ENCODE data around the gene SLC7A9.

Gene SLC7A9

GRCh38 chr19:32869369-32869965, at the start of gene SLC7A9:
SLC7A9 (minus strand) TSS chr19:32869767; CDS start chr19:32868534, 1,233 bp downstream.
- Histone ChIP-seq H3K36me3 (replicated peaks) (no peaks in the 10 kb centered on the region), H3K27me3 (replicated peaks) (no peaks in the 10 kb centered on the region), H3K27ac (no peak within 1 kb of the TSS), H3K4me3 (ENCODE audit: low read depth, low read length) (no peak within 1 kb of the TSS)
- DNase-seq, result no peak
- in situ Hi-C loops (cut with HindIII; ENCODE audit: low pct_ligation_motif_present, low sequenced_read_pairs), result no loop called here
- no peak for TF ChIP-seq CTCF (IDR thresholded peaks at IDR 0.05; ENCODE audit: low read depth, low read length, missing control alignments)

GRCh38 chr19:32919365-32919764, 49.8 kb upstream of the SLC7A9 start:
- no peak overlapping the region for H3K4me3 ChIP-seq (ENCODE audit: low read depth, low read length)
- peaks cover 16% of the 10 kb centered on the region for H3K36me3 ChIP-seq (replicated peaks)
- DNase-seq, result no peak
- TF ChIP-seq CTCF (IDR thresholded peaks at IDR 0.05; ENCODE audit: low read depth, low read length, missing control alignments), result no peak
- H3K27me3 ChIP-seq (replicated peaks), result no peaks in the 10 kb centered on the region
- in situ Hi-C loops (cut with HindIII; ENCODE audit: low pct_ligation_motif_present, low sequenced_read_pairs), result no loop called here
- H3K27ac ChIP-seq, result no peak overlapping the region

DNA sequence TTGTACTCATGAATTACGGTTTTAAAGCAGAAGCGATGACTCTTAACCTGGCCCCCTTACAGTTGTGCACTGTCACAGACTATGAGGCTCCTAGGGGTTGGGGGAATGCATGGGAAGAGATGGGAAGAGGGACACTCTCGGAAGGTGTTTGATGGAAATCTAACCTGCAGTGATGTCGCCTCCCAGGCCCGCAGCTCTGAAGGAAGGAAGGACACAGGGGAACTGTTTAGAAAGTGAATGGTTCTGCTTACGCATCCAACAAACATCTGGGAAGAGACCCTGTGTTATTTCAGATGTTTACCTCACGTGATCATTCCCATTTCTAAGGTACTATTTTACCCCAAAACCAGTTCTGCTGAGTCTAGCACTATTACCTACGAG, 48.0 kb upstream of the SLC7A9 start:
- Histone ChIP-seq H3K27ac (no peak overlapping the region), H3K36me3 (replicated peaks) (peaks cover 7% of the 10 kb centered on the region), H3K4me3 (ENCODE audit: low read depth, low read length) (no peak overlapping the region), H3K27me3 (replicated peaks) (no peaks in the 10 kb centered on the region)
- in situ Hi-C loops (cut with HindIII; ENCODE audit: low pct_ligation_motif_present, low sequenced_read_pairs), result no loop called here
- no peak for DNase-seq
- TF ChIP-seq CTCF (IDR thresholded peaks at IDR 0.05; ENCODE audit: low read depth, low read length, missing control alignments), result no peak

DNA sequence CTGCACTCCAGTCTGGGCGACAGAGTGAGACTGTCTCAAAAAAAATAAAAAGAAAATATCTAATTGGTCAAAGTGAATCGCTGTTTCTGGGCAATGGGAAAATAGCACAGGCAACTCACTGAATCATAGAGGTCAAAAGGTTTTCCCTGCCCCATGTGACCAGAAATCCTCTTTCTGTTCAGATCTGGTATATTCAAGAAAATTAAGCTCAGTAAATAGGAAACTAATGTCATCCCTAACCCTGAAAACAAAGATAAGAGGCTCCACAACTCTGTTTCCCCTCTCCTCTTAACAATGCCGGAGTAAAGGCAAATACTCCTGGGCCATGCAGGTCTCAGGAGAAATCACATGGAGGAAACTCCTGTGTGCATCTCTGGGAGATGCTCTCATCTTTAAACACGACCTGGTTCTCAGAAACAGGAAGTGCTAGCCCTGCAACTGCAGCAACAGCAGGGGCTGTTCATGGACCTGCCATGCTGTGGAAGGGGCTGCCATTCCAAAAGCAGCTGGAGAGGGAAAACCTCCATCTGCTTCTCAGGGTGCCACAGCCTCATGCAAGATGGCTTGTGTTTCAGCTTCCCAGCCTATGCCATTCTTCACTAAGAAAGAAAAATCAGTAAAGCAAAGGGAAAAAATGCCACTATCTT, 47.5 kb upstream of the SLC7A9 start:
- in situ Hi-C loops (cut with HindIII; ENCODE audit: low pct_ligation_motif_present, low sequenced_read_pairs), result no loop called here
- H3K27ac ChIP-seq, result no peak overlapping the region
- no peak overlapping the region for H3K4me3 ChIP-seq (ENCODE audit: low read depth, low read length)
- no peak for DNase-seq
- H3K27me3 ChIP-seq (replicated peaks), result no peaks in the 10 kb centered on the region
- TF ChIP-seq CTCF (IDR thresholded peaks at IDR 0.05; ENCODE audit: low read depth, low read length, missing control alignments), result no peak
- peaks cover 7% of the 10 kb centered on the region for H3K36me3 ChIP-seq (replicated peaks)

DNA sequence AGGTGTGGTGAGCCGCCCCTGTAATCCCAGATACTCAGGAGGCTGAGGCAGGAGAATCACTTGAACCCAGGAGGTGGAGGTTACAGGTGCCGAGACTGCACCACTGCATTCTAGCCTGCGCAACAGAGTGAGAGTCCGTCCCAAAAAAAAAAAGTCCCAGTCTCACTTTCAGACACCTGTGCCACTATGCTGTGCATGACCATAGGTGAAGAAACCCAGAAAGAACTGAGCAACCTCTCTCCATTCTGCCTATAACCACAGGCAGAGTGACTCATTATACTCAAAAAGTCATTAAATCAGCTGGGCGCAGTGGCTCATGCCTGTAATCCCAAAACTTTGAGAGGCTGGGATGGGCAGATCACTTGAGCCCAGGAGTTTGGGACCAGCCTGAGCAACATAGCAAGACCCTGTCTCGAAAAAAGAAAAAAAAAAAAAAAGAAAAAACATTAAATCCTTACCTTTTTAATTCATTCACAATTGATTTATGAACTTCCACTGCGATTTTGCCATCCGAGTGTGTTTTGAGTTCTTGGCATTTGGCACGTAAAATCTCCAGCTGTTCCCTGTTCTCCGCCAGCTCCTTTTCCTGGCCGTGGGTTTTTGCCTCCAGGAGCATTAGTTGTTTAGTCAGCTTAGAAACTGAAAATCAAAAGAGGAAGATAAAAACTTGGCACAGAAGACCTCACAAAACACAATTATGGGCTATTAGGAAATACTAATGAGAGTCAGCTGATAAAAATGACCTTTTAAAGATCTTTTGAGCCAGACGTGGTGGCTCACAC, 45.5 kb upstream of the SLC7A9 start:
- peaks cover 5% of the 10 kb centered on the region for H3K36me3 ChIP-seq (replicated peaks)
- H3K4me3 ChIP-seq (ENCODE audit: low read depth, low read length), result no peak overlapping the region
- no peaks in the 10 kb centered on the region for H3K27me3 ChIP-seq (replicated peaks)
- no peak for DNase-seq
- in situ Hi-C loops (cut with HindIII; ENCODE audit: low pct_ligation_motif_present, low sequenced_read_pairs), result no loop called here
- H3K27ac ChIP-seq, result no peak overlapping the region
- TF ChIP-seq CTCF (IDR thresholded peaks at IDR 0.05; ENCODE audit: low read depth, low read length, missing control alignments), result no peak

All from brain microvascular endothelial cell (primary cell).